Left colon (tissue), 2 donors: ENCODE measurements around the gene ALAD. TPM values are rescaled to one million over a fixed set of nuclear protein-coding genes. Genes with fewer than 3 reads are reported as not detected.
"Not testable (repeated sequence)": the region's sequence is repeated elsewhere in the genome, so short reads cannot be mapped to it uniquely, and the experiment has no call there.

Source experiments
- ATAC-seq: fragments of 200-7000 bp; cut with Tn5 transposase; one replicate; pipeline ENCODE4 v1.9.1; 2020; ENCODE audit warnings: mild to moderate bottlenecking, moderate library complexity
- DNase-seq, 2 donors: peaks; one replicate each; pipeline ENCODE4 v3.0.0-alpha.2; 2020
- intact Hi-C, 2 donors: fragments of 100-400 bp; cut with DNase I in 1 of 2; cut with micrococcal nuclease in 1 of 2; formaldehyde crosslinking; loops; one replicate each; pipeline versions ENCODE4 v1.11.2 to v1.14.0; 2022; cut with DNase I, micrococcal nuclease
- long read RNA-seq: library from polyadenylated mRNA; unstranded; transcript quantifications from one replicate; pipeline ENCODE4 v2.0.0, GENCODE V29; 2021
- total RNA-seq, 2 donors: library from RNA; stranded (reverse); fragmentation: NEBNext Ultra II Directional; extraction: Animal tissue kit (Norgen Biotek cat#: 25700); gene quantifications; one replicate each; pipeline ENCODE4 v1.2.1, GENCODE V29; 2021
- donor health status: DM: no; HTN: no; CAD: no.
- donor health status: DM: yes; HTN: yes; CAD: no.

The ALAD gene
- 10 to 100 TPM; 58.8 to 64.1 TPM for total RNA-seq
- long read RNA-seq, transcript ALAD-201 (12 exons, 3,173 nt): major isoform, 76 of 129 reads
- long read RNA-seq, partial matches to known transcripts: 21 of 129 reads
- long read RNA-seq, other reads (novel, unspliced or antisense): 31 of 129 reads

- ATAC-seq: peak; percentile 96
- intact Hi-C loops: no loop called here
- DNase-seq: peak; percentile 99 to 100
Measured at GRCh38 chr9:113401027-113401792, at the start of gene ALAD. Gene ALAD, minus strand, starts transcription at chr9:113401284. Its CDS starts 7,725 bp downstream, at chr9:113393559.

- ATAC-seq: no peak
- intact Hi-C loops: loop anchor here in 1 of 2 donors (5.0 kb wide), 1 partner anchor 208 kb away; no protein-coding TSS in a partner anchor
- no peak for DNase-seq
Measured at GRCh38 chr9:113449376-113449775, 48.3 kb upstream of the ALAD start.

GRCh38 chr9:113446323-113446740 lies 45.2 kb upstream of the ALAD start:
- intact Hi-C loops: loop anchor here (2.0 to 5.0 kb wide), 3 partner anchors 138 to 211 kb away; no protein-coding TSS in a partner anchor
- DNase-seq: no peak
- peak; percentile 63 for ATAC-seq

GRCh38 chr9:113444736-113445135 lies 43.7 kb upstream of the ALAD start:
- ATAC-seq: no peak
- intact Hi-C loops: loop anchor here in 1 of 2 donors (5.0 kb wide), 1 partner anchor 213 kb away; no protein-coding TSS in a partner anchor

GRCh38 chr9:113437716-113438115 lies 36.6 kb upstream of the ALAD start:
- DNase-seq, intact Hi-C loops, ATAC-seq: not testable (repeated sequence)

More at GRCh38 chr9:113444736-113445135, 43.7 kb upstream of the ALAD start:
- DNase-seq: no peak

GRCh38 chr9:113436728-113437515 lies 35.8 kb upstream of the ALAD start:
- no peak for DNase-seq
- intact Hi-C loops: no loop called here
- ATAC-seq: no peak

- DNase-seq: no peak
- ATAC-seq: no peak
- intact Hi-C loops: no loop called here
Measured at GRCh38 chr9:113431191-113431590, 30.1 kb upstream of the ALAD start.

GRCh38 chr9:113428062-113428615 lies 27.1 kb upstream of the ALAD start:
- DNase-seq (no peak), ATAC-seq (no peak)
- intact Hi-C loops: no loop called here

- intact Hi-C loops: no loop called here
- ATAC-seq (no peak), DNase-seq (no peak)
Measured at GRCh38 chr9:113427629-113428028, 26.5 kb upstream of the ALAD start.

- intact Hi-C loops: no loop called here
- ATAC-seq: no peak
- no peak for DNase-seq
Measured at GRCh38 chr9:113426701-113427100, 25.6 kb upstream of the ALAD start.

GRCh38 chr9:113425072-113425471 lies 24.0 kb upstream of the ALAD start:
- ATAC-seq (no peak), DNase-seq (no peak)
- intact Hi-C loops: no loop called here

GRCh38 chr9:113421726-113422125 lies 20.6 kb upstream of the ALAD start:
- ATAC-seq (no peak), DNase-seq (no peak)
- intact Hi-C loops: no loop called here

GRCh38 chr9:113417370-113417769 lies 16.3 kb upstream of the ALAD start:
- ATAC-seq: no peak
- no peak for DNase-seq
- intact Hi-C loops: no loop called here

- DNase-seq (no peak), ATAC-seq (no peak)
- intact Hi-C loops: no loop called here
Measured at GRCh38 chr9:113416149-113416721, 15.2 kb upstream of the ALAD start.

- intact Hi-C loops: no loop called here
- DNase-seq (peak; percentile 94 to 97), ATAC-seq (peak; percentile 95)
Measured at GRCh38 chr9:113410207-113410864, 9.3 kb upstream of the ALAD start, which contains the start of the genes C9orf43 and POLE3. Gene C9orf43, plus strand, starts transcription at chr9:113410747. Its CDS starts 2,747 bp downstream, at chr9:113413494. Gene POLE3, minus strand, starts transcription at chr9:113410675. Its CDS starts 382 bp downstream, at chr9:113410293.

- DNase-seq (no peak), ATAC-seq (peak; percentile 24)
- intact Hi-C loops: no loop called here
Measured at GRCh38 chr9:113409883-113410206, 8.8 kb upstream of the ALAD start.

GRCh38 chr9:113409481-113409880 lies 8.4 kb upstream of the ALAD start:
- DNase-seq: no peak
- intact Hi-C loops: no loop called here
- no peak for ATAC-seq

- intact Hi-C loops: loop anchor here in 1 of 2 donors (1.0 kb wide), 1 partner anchor 98 kb away; no protein-coding TSS in a partner anchor
- DNase-seq (peak; percentile 57 to 74), ATAC-seq (peak; percentile 27)
Measured at GRCh38 chr9:113406873-113407511, 5.9 kb upstream of the ALAD start.
